ENCODE data around the gene NTM.

The NTM gene

DNA sequence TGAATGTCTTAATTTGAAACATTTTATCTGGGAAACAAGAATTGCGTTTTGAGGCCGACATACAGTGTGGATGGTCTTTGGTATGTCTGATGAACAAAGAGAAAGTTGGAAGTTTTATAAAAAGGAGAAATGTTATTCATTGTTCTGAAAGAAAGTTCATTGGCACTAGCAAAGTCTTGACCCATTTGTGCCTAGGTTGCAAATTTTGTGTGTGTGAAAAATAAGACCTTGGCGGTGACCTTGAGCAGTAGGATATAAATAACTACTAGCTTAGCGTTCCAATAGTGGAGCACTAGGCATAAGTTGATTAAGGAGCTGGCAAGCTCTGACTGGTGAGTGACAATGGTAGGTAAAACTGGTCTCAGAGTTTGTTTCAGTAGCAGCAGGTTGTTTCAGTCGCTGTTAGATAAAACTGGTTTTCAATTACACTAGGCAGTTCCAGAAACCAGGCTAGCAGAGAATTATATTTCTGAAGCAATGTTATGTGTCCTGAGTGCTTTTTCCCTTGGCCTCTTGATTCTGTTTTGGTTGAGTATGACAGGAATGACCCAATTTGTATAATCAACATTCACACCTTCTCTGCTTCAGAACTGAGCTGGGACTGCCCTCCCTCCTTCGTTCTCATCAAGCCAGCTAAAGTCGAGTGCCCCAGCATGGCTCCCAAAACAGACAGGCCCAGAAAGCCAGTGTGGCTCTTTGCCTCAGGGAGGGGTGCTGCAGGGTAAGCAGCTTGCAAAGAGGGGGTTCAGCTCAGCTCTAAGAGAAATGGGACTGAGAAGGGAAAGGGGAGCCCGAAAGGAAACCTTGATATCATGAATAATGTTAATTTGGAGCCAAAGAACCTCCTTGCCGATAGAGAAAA, 85.7 kb downstream of the NTM start:
- no peak overlapping the region for H3K4me2 ChIP-seq (ENCODE audit: low read depth, low read length, poor library complexity, severe bottlenecking)
- no peaks in the 10 kb centered on the region for H3K79me2 ChIP-seq (ENCODE audit: insufficient read depth, low read length)
- no peaks in the 10 kb centered on the region for H3K9me3 ChIP-seq (ENCODE audit: insufficient read depth, low read depth, low read length)
- no peaks in the 10 kb centered on the region for H3F3A ChIP-seq (ENCODE audit: low read depth)
- H3K27me3 ChIP-seq (ENCODE audit: insufficient read depth, low read length, poor library complexity, severe bottlenecking): peaks cover 5% of the 10 kb centered on the region
- H3K36me3 ChIP-seq (ENCODE audit: insufficient read depth, low read length): no peaks in the 10 kb centered on the region
- no peak overlapping the region for H3K4me3 ChIP-seq (ENCODE audit: low read length, poor library complexity, severe bottlenecking)
- TF ChIP-seq EZH2phosphoT487 (IDR thresholded peaks at IDR 0.05; ENCODE audit: borderline replicate concordance): no peak
- TF ChIP-seq CTCF (conservative IDR thresholded peaks at IDR 0.05; ENCODE audit: low read length): no peak
- no peaks in the 10 kb centered on the region for H3K4me1 ChIP-seq (ENCODE audit: insufficient read depth, low read length, poor library complexity, severe bottlenecking)
- H2AFZ ChIP-seq (ENCODE audit: low read length): no peak overlapping the region
- no peaks in the 10 kb centered on the region for H3K9me2 ChIP-seq (replicated peaks; ENCODE audit: low read depth, low read length)
- no peak overlapping the region for H3K9ac ChIP-seq (ENCODE audit: low read depth, low read length, poor library complexity, severe bottlenecking)
- no peaks in the 10 kb centered on the region for H4K20me1 ChIP-seq (ENCODE audit: insufficient read depth, low read length, poor library complexity, severe bottlenecking)

- Histone ChIP-seq H3F3A (ENCODE audit: low read depth) (no peaks in the 10 kb centered on the region), H3K4me2 (ENCODE audit: low read depth, low read length, poor library complexity, severe bottlenecking) (no peak overlapping the region), H3K9ac (ENCODE audit: low read depth, low read length, poor library complexity, severe bottlenecking) (no peak overlapping the region), H4K20me1 (ENCODE audit: insufficient read depth, low read length, poor library complexity, severe bottlenecking) (no peaks in the 10 kb centered on the region), H2AFZ (ENCODE audit: low read length) (no peak overlapping the region), H3K9me2 (replicated peaks; ENCODE audit: low read depth, low read length) (no peaks in the 10 kb centered on the region), H3K9me3 (ENCODE audit: insufficient read depth, low read depth, low read length) (no peaks in the 10 kb centered on the region), H3K36me3 (ENCODE audit: insufficient read depth, low read length) (no peaks in the 10 kb centered on the region), H3K27me3 (ENCODE audit: insufficient read depth, low read length, poor library complexity, severe bottlenecking) (peaks cover 5% of the 10 kb centered on the region), H3K4me3 (ENCODE audit: low read length, poor library complexity, severe bottlenecking) (no peak overlapping the region), H3K4me1 (ENCODE audit: insufficient read depth, low read length, poor library complexity, severe bottlenecking) (no peaks in the 10 kb centered on the region), H3K79me2 (ENCODE audit: insufficient read depth, low read length) (no peaks in the 10 kb centered on the region)
- TF ChIP-seq CTCF (conservative IDR thresholded peaks at IDR 0.05; ENCODE audit: low read length) (no peak), EZH2phosphoT487 (IDR thresholded peaks at IDR 0.05; ENCODE audit: borderline replicate concordance) (no peak)
Observed at GRCh38 chr11:131457163-131457562, 86.7 kb downstream of the NTM start.

DNA sequence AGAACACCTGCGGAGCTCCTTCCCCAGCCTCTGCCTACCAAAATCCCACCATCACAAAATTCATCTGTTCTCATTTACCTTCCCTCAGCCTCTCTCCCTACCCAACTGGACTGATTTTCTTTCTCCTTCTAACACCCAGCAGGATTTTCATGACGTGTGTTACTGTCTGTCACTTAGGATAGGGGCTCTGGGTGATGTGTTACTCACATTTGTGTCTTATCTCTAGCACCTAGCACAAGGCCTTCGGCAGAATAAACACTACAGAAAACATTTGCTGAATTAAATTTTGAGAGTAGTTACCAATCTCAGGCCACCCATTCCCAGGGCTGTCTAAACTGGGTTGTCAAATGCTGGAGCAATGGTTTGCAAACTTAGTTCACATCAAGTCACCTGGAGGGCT, 88.0 kb downstream of the NTM start:
- H3K79me2 ChIP-seq (ENCODE audit: insufficient read depth, low read length): no peaks in the 10 kb centered on the region
- no peaks in the 10 kb centered on the region for H3K9me3 ChIP-seq (ENCODE audit: insufficient read depth, low read depth, low read length)
- no peaks in the 10 kb centered on the region for H4K20me1 ChIP-seq (ENCODE audit: insufficient read depth, low read length, poor library complexity, severe bottlenecking)
- no peak overlapping the region for H3K4me3 ChIP-seq (ENCODE audit: low read length, poor library complexity, severe bottlenecking)
- no peak overlapping the region for H3K4me2 ChIP-seq (ENCODE audit: low read depth, low read length, poor library complexity, severe bottlenecking)
- H3K27me3 ChIP-seq (ENCODE audit: insufficient read depth, low read length, poor library complexity, severe bottlenecking): no peaks in the 10 kb centered on the region
- no peaks in the 10 kb centered on the region for H3K4me1 ChIP-seq (ENCODE audit: insufficient read depth, low read length, poor library complexity, severe bottlenecking)
- no peak overlapping the region for H3K9ac ChIP-seq (ENCODE audit: low read depth, low read length, poor library complexity, severe bottlenecking)
- no peaks in the 10 kb centered on the region for H3F3A ChIP-seq (ENCODE audit: low read depth)
- no peak overlapping the region for H2AFZ ChIP-seq (ENCODE audit: low read length)
- no peaks in the 10 kb centered on the region for H3K9me2 ChIP-seq (replicated peaks; ENCODE audit: low read depth, low read length)
- TF ChIP-seq CTCF (conservative IDR thresholded peaks at IDR 0.05; ENCODE audit: low read length): no peak
- no peak for TF ChIP-seq EZH2phosphoT487 (IDR thresholded peaks at IDR 0.05; ENCODE audit: borderline replicate concordance)
- H3K36me3 ChIP-seq (ENCODE audit: insufficient read depth, low read length): no peaks in the 10 kb centered on the region

Data from Loucy (cell line).